Activated CD4-positive, alpha-beta T cell treated with anti-CD3 and anti-CD28 coated beads, Interleukin-2, amount 50 U/mL, for 4 hours (primary cell): ENCODE measurements around the gene SPRR4.

ENCODE experiments used
- DNase-seq, 2 experiments: peaks; one replicate each; pipeline ENCODE4 v3.0.0-alpha.2; 2020

Gene SPRR4, protein sequence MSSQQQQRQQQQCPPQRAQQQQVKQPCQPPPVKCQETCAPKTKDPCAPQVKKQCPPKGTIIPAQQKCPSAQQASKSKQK

DNA sequence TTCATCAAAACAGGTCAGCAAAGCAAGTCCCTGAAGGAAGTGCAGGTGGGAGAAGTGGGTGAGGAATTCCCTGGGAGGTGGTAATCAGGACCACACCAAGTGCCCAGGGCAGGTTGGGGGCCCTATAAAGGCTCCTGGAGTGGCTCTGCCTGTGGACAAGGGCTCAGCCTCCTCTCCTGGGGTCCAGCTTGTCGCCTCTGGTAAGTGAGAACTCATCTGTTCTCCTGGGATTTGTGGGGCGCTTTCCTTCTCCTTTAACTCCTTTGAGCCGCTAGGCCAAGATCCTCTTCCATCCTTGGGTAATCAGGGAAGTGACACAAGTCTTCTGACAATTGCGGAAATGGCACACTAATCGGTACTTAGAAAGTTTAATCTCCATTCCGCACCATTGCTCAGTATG, at the start of gene SPRR4:
Gene SPRR4 (plus strand): TSS at position 154 of the 400 bp plus-strand sequence. CDS start 1,243 bp downstream, outside the sequence.
- DNase-seq: no peak

DNA sequence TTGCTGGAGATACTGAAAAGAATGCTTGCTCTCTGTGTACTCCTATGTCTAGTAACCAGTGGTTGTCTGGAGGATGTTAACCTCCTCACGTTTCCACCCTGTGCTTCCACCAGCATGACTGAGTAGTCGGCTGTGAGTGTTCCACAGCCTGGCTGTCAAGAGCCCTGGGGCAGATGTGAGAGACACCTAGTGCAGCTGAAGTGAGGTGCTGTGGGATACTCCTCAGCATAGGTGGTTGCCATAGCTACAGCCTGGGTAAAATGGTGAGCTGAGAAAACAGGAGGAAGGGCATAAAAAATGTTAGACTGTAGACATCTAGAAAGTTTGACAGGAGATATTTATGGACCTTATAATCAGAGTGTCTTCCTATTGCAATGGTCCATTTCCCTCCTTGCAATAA, 46.3 kb upstream of the SPRR4 start:
- DNase-seq: no peak

- DNase-seq: no peak
Measured at GRCh38 chr1:152926091-152926490, 44.4 kb upstream of the SPRR4 start.

DNA sequence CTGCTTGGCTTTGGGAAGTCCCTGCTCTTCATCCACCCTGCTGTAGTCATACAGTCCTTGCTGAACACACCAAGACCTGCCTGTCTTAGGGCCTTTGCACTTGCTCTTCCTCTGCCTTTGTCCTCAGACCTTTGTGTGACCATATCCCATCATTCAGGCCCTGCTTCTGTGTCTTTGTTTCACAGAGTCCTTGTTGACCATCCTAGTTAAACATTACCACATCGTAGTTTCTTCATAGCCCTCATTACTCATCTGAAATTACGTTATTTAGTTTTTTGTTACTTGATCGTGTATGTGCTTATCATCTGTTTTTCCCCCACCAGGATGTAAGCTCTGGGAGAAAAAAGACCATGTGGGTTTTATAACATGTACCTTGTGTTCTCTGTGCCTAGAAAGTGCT, 41.8 kb upstream of the SPRR4 start:
- DNase-seq: no peak

- DNase-seq: no peak
Measured at GRCh38 chr1:152932170-152932811, 38.2 kb upstream of the SPRR4 start.

DNA sequence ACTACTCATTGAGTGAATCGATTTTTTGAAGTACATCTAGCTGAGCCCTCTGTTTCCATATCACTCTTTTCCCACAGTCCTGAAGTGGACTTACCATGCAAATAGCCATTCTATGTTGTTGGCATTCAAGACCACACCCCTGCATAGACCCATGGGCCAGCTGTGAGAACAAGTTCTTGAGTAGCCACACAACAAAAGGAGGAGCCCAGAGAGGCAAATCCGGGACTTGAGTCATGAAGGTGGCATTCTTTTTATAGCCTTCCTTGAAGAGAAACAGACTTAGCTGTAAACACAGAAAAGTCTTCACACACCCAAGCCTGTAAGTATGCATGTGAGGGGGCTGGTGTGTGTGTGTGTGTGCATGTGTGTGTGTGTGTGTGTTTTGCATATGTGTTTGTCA, 37.3 kb upstream of the SPRR4 start:
- DNase-seq: no peak

DNA sequence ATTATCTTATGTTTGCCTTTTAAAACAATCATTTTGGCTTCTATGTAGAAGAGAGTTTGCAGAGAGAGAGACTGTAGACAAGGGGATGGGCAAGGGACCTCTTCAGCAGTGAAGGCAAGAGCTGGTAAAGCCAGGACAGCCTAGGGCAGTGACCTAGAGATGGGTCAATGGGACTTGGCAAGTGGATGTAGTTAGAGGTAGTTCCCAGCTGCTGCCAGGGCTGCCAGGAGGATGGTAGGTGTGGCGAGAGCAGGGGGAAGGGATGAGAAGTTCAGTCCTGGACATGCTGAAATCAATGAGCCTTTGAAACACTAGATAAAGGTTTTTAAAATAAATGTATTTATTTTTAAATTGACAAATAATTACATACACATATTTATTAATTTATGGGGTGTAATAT, 29.8 kb upstream of the SPRR4 start:
- DNase-seq: no peak

- no peak for DNase-seq
Measured at GRCh38 chr1:152941037-152941711, 29.3 kb upstream of the SPRR4 start.

- DNase-seq: no peak
Measured at GRCh38 chr1:152942161-152942560, 28.3 kb upstream of the SPRR4 start.

DNA sequence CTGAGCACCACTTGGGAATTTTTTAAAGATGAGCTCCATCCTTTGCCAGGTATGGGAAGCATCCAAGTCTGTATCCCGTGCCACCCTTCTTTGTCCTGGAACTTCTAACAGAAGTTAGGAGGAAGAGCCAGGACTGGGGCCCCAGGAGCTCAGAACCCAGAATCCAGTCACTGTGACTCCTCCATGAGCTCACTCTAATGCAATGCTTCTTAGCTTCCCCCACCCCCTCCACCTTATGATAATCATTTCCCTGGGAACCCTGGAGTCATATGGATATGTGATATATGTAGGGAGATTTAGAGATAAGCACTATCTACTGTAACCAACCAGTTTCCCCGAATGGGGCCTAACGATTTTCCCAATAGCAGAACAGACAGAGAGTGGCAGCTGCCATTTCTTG, 24.2 kb upstream of the SPRR4 start:
- no peak for DNase-seq

DNA sequence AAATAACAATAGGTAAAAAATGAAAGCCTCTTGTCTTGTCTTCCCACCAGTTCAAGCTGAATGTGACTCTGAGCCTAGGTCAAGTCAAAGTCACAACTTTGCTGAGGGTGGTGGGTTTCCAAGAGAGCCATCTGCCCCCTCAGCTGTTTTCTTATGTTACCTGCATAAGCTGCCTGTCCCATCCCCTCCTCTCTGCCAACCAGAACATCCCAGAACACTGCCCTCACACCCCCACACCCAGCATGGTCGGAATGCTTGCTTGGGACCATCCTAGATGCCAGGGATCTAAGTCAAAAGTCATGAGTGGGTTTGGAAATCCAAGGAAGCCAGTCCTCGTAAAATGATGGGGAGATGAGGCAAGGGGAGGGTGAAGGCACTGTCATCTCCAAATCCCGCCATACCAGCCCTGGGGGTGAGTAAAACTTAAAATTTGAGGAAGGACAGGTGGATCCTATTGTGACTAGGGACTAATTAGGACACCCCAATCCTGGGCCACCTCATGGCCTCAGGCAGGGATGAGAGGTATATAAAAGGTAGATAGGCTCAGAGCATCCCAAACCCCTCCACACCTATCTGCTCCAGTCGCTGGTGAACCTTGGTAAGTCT, 23.7 kb upstream of the SPRR4 start, which contains the start of gene SPRR5:
Gene SPRR5 (plus strand): TSS at position 556 of the 606 bp plus-strand sequence. CDS start 1,349 bp downstream, outside the sequence.
- DNase-seq: no peak

GRCh38 chr1:152951711-152952110, 18.7 kb upstream of the SPRR4 start:
- DNase-seq: no peak

- DNase-seq: no peak
Measured at GRCh38 chr1:152953761-152954160, 16.7 kb upstream of the SPRR4 start.

GRCh38 chr1:152954436-152954835, 16.0 kb upstream of the SPRR4 start:
- no peak for DNase-seq

DNA sequence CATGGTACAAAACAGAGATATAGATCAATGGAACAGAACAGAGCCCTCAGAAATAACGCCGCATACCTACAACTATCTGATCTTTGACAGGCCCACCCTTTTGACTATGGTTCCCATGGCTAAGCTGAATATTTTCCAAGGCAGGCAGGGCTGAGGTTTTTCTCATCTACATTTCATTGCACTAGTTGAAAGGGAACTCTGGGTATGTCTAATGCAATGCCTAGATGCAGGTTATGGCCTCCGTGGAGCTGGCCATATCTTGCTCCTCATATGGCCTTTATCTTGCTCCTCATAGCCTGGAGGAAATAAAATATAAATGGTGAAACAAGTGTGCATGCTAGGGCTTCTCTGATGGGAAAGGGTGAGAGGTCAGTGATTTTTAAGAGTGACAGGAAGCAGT, 12.9 kb upstream of the SPRR4 start:
- DNase-seq: no peak

DNA sequence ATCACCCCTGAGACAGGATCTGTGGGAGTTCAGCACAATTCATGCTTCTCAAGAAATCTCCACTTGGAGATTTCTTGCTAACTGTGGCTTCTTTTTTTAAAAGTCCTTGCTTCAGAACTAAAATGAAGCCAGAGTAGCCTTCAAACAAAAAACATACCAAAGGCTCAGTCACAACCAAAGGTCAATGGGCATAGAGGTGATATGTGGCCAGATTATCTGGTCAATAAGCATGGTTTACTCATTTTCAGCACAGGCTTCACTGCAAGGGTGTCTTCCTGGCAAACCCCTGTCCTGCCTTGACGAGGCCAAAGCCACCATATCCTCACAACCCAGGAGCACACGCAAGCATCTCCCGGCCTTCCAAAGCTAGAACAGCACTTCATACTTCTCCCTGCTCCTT, 11.2 kb upstream of the SPRR4 start:
- DNase-seq: no peak

GRCh38 chr1:152959801-152960451, 10.5 kb upstream of the SPRR4 start:
- no peak for DNase-seq

GRCh38 chr1:152960452-152961044, 9.9 kb upstream of the SPRR4 start:
- no peak for DNase-seq

DNA sequence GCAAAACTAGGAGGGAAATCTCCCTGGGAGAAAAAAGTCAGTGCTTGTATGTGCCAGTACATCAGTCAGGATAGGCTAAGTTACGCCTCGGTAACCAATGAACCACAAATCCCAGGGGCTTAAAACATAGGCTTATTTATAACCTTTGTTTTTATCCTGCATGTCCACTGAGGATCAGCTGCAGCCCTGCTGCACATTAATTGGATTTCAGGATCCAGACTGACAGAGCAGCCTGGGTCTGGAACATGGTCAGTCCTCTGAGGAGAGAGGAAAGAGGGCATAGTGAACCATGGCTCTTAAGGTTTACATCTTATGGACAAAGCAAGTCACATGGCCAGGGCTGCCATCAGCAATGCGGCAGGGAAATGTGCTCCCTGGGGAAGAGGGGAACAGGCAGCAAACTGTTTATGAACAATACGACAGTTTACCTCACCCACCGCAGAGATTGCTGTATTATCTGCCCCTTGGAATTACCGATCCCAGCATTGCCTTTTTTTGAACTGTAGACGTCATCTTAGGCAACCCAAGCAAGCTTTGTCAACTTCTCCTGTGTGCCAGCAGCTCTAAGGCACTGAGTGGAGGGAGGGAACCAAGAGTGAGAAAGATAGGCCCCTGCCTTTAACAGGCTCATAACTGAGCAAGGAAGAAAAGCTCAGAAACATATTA, 9.1 kb upstream of the SPRR4 start:
- DNase-seq: no peak

- no peak for DNase-seq
Measured at GRCh38 chr1:152962876-152963415, 7.5 kb upstream of the SPRR4 start.

GRCh38 chr1:152964536-152964935, 5.9 kb upstream of the SPRR4 start:
- no peak for DNase-seq

DNA sequence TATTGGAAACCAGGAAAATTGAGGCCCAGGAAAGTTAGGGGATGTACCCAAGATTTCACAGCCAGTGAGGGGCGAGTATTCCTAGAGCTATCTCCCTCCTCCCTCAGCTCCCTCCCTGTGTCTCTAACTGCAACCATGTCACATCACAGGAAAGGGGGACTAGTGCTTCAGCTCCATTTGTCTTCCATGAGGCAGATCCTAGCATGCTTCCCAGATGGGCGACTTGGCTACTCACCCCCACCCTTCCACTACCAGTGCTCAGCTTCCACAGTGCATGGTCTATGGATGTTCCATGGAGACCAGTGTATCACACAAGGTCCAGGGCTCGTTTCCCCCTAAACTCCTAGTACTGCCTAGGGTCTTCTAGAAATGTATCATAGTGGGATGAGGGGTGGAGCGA, 4.6 kb upstream of the SPRR4 start:
- DNase-seq: no peak
